ENCODE measurements around the gene SNHG17.
A peak's percentile ranks its signal among the peaks of the same experiment; 100 is the strongest.

GRCh38 chr20:38447931-38448675, 13.0 kb upstream of the SNHG17 start:
- TF ChIP-seq, protein P1, sequence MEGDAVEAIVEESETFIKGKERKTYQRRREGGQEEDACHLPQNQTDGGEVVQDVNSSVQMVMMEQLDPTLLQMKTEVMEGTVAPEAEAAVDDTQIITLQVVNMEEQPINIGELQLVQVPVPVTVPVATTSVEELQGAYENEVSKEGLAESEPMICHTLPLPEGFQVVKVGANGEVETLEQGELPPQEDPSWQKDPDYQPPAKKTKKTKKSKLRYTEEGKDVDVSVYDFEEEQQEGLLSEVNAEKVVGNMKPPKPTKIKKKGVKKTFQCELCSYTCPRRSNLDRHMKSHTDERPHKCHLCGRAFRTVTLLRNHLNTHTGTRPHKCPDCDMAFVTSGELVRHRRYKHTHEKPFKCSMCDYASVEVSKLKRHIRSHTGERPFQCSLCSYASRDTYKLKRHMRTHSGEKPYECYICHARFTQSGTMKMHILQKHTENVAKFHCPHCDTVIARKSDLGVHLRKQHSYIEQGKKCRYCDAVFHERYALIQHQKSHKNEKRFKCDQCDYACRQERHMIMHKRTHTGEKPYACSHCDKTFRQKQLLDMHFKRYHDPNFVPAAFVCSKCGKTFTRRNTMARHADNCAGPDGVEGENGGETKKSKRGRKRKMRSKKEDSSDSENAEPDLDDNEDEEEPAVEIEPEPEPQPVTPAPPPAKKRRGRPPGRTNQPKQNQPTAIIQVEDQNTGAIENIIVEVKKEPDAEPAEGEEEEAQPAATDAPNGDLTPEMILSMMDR (IDR thresholded peaks at IDR 0.05 in 8 of 11, conservative IDR thresholded peaks at IDR 0.05 in 3 of 11), result peak in 2 of 11 experiments; percentile 9 to 23
- TF ChIP-seq POLR2A (IDR thresholded peaks at IDR 0.05), result no peak
